Measurements from ENCODE around the gene STEAP1.
"Not testable (repeated sequence)": the region's sequence is repeated elsewhere in the genome, so short reads cannot be mapped to it uniquely, and the experiment has no call there.

The STEAP1 gene

GRCh38 chr7:90153943-90154771 lies at the start of gene STEAP1:
STEAP1 (plus strand) TSS chr7:90154469; CDS start chr7:90159789, 5,320 bp downstream.
- peak; percentile 79 to 94 for DNase-seq (ENCODE audit: low spot score in 2 of 2)
- H3K36me3 ChIP-seq (replicated peaks); H3K27me3 ChIP-seq (ENCODE audit: low read depth); H3K9me3 ChIP-seq: not testable (repeated sequence)
- in situ Hi-C loops (cut with MboI; ENCODE audit: low sequenced_read_pairs), result loop anchor here (10.0 to 25.0 kb wide), 2 partner anchors 108 to 281 kb away; no protein-coding TSS in a partner anchor
- peaks cover 17% of the 10 kb centered on the region for H3K4me1 ChIP-seq
- peak within 1 kb of the TSS; percentile 50 for H3K4me3 ChIP-seq

- in situ Hi-C loops (cut with MboI; ENCODE audit: low sequenced_read_pairs); DNase-seq (ENCODE audit: low spot score in 2 of 2): not testable (repeated sequence)
Observed at GRCh38 chr7:90114972-90115371, 39.3 kb upstream of the STEAP1 start.

GRCh38 chr7:90118551-90119177 lies 35.6 kb upstream of the STEAP1 start:
- H3K4me3 ChIP-seq; H3K27me3 ChIP-seq (ENCODE audit: low read depth): not testable (repeated sequence)

More at GRCh38 chr7:90114972-90115371, 39.3 kb upstream of the STEAP1 start:
- not testable (repeated sequence) for H3K36me3 ChIP-seq (replicated peaks); H3K4me3 ChIP-seq; H3K4me1 ChIP-seq; H3K27me3 ChIP-seq (ENCODE audit: low read depth); H3K9me3 ChIP-seq

GRCh38 chr7:90119178-90119971 lies 34.9 kb upstream of the STEAP1 start:
- no peak overlapping the region for H3K4me3 ChIP-seq
- no peak for DNase-seq (ENCODE audit: low spot score in 2 of 2)
- in situ Hi-C loops (cut with MboI; ENCODE audit: low sequenced_read_pairs), result no loop called here

More at GRCh38 chr7:90118551-90119177, 35.6 kb upstream of the STEAP1 start:
- H3K36me3 ChIP-seq (replicated peaks); H3K9me3 ChIP-seq; H3K4me1 ChIP-seq; in situ Hi-C loops (cut with MboI; ENCODE audit: low sequenced_read_pairs); DNase-seq (ENCODE audit: low spot score in 2 of 2): not testable (repeated sequence)

GRCh38 chr7:90120205-90120604 lies 34.1 kb upstream of the STEAP1 start:
- DNase-seq (ENCODE audit: low spot score in 2 of 2); H3K4me1 ChIP-seq; H3K9me3 ChIP-seq; H3K4me3 ChIP-seq; in situ Hi-C loops (cut with MboI; ENCODE audit: low sequenced_read_pairs); H3K27me3 ChIP-seq (ENCODE audit: low read depth); H3K36me3 ChIP-seq (replicated peaks): not testable (repeated sequence)

More at GRCh38 chr7:90119178-90119971, 34.9 kb upstream of the STEAP1 start:
- Histone ChIP-seq H3K36me3 (replicated peaks) (no peaks in the 10 kb centered on the region), H3K9me3 (no peaks in the 10 kb centered on the region), H3K27me3 (ENCODE audit: low read depth) (no peaks in the 10 kb centered on the region), H3K4me1 (no peaks in the 10 kb centered on the region)

GRCh38 chr7:90131746-90132145 lies 22.5 kb upstream of the STEAP1 start:
- in situ Hi-C loops (cut with MboI; ENCODE audit: low sequenced_read_pairs); DNase-seq (ENCODE audit: low spot score in 2 of 2); H3K36me3 ChIP-seq (replicated peaks); H3K27me3 ChIP-seq (ENCODE audit: low read depth); H3K4me1 ChIP-seq; H3K9me3 ChIP-seq; H3K4me3 ChIP-seq: not testable (repeated sequence)

- in situ Hi-C loops (cut with MboI; ENCODE audit: low sequenced_read_pairs); H3K4me1 ChIP-seq; H3K4me3 ChIP-seq; H3K36me3 ChIP-seq (replicated peaks); H3K27me3 ChIP-seq (ENCODE audit: low read depth); DNase-seq (ENCODE audit: low spot score in 2 of 2); H3K9me3 ChIP-seq: not testable (repeated sequence)
Observed at GRCh38 chr7:90147079-90147960, 6.9 kb upstream of the STEAP1 start.

- H3K27me3 ChIP-seq (ENCODE audit: low read depth); H3K4me3 ChIP-seq; in situ Hi-C loops (cut with MboI; ENCODE audit: low sequenced_read_pairs); H3K36me3 ChIP-seq (replicated peaks); H3K9me3 ChIP-seq: not testable (repeated sequence)
- peak; percentile 28 to 66 for DNase-seq (ENCODE audit: low spot score in 2 of 2)
- peaks cover 14% of the 10 kb centered on the region for H3K4me1 ChIP-seq
Observed at GRCh38 chr7:90149428-90149827, 4.8 kb upstream of the STEAP1 start.

GRCh38 chr7:90151884-90152283 lies 2.4 kb upstream of the STEAP1 start:
- H3K4me1 ChIP-seq, result peaks cover 17% of the 10 kb centered on the region
- H3K4me3 ChIP-seq; H3K27me3 ChIP-seq (ENCODE audit: low read depth); H3K9me3 ChIP-seq; H3K36me3 ChIP-seq (replicated peaks): not testable (repeated sequence)
- DNase-seq (ENCODE audit: low spot score in 2 of 2), result peak in 1 of 2 experiments; percentile 29
- in situ Hi-C loops (cut with MboI; ENCODE audit: low sequenced_read_pairs), result loop anchor here (10.0 to 25.0 kb wide), 2 partner anchors 110 to 283 kb away; no protein-coding TSS in a partner anchor

- in situ Hi-C loops (cut with MboI; ENCODE audit: low sequenced_read_pairs), result loop anchor here (10.0 to 25.0 kb wide), 2 partner anchors 110 to 282 kb away; no protein-coding TSS in a partner anchor
- not testable (repeated sequence) for H3K36me3 ChIP-seq (replicated peaks); H3K9me3 ChIP-seq; H3K4me3 ChIP-seq; H3K27me3 ChIP-seq (ENCODE audit: low read depth)
- H3K4me1 ChIP-seq, result peaks cover 17% of the 10 kb centered on the region
- DNase-seq (ENCODE audit: low spot score in 2 of 2), result peak; percentile 52 to 93
Observed at GRCh38 chr7:90152642-90153253, 1.5 kb upstream of the STEAP1 start.

GRCh38 chr7:90155206-90155605 lies 937 bp downstream of the STEAP1 start:
- Histone ChIP-seq H3K36me3 (replicated peaks) (no peaks in the 10 kb centered on the region), H3K4me3 (no peak overlapping the region), H3K27me3 (ENCODE audit: low read depth) (no peaks in the 10 kb centered on the region), H3K4me1 (peaks cover 17% of the 10 kb centered on the region), H3K9me3 (no peaks in the 10 kb centered on the region)
- in situ Hi-C loops (cut with MboI; ENCODE audit: low sequenced_read_pairs), result loop anchor here (10.0 to 25.0 kb wide), 2 partner anchors 107 to 280 kb away; no protein-coding TSS in a partner anchor
- DNase-seq (ENCODE audit: low spot score in 2 of 2), result no peak

GRCh38 chr7:90157331-90157730 lies 3.1 kb downstream of the STEAP1 start:
- not testable (repeated sequence) for H3K36me3 ChIP-seq (replicated peaks); H3K27me3 ChIP-seq (ENCODE audit: low read depth); H3K9me3 ChIP-seq; DNase-seq (ENCODE audit: low spot score in 2 of 2); H3K4me3 ChIP-seq; H3K4me1 ChIP-seq
- in situ Hi-C loops (cut with MboI; ENCODE audit: low sequenced_read_pairs), result loop anchor here (10.0 to 25.0 kb wide), 2 partner anchors 105 to 277 kb away; no protein-coding TSS in a partner anchor
